MM.1S (cell line): Measurements from ENCODE around the gene GRHPR.

Experiments used
- CTCF ChIP-seq: fragments of 300-600 bp; sonication (generic); IDR thresholded peaks from 2 replicates; pipeline ENCODE4 v1.5.1; 2016; ENCODE audit warnings: antibody characterized with exemption, low read length, mixed read lengths
- EZH2phosphoT487 ChIP-seq: fragments of 300-600 bp; sonication (generic); IDR thresholded peaks from 2 replicates; pipeline ENCODE4 v1.6.1; 2018; ENCODE audit warnings: antibody characterized with exemption, low read length

- TF ChIP-seq CTCF (no peak), EZH2phosphoT487 (no peak)
Measured at GRCh38 chr9:37486256-37486615, 63.7 kb downstream of the GRHPR start.
